Activated CD4-positive, alpha-beta T cell treated with anti-CD3 and anti-CD28 coated beads, Interleukin-2, amount 50 U/mL, for 48 hours (primary cell): ENCODE data around the gene CGN.

Experiments used
- DNase-seq, 2 experiments: peaks; one replicate each; pipeline ENCODE4 v3.0.0-alpha.2; 2020

Gene CGN, protein sequence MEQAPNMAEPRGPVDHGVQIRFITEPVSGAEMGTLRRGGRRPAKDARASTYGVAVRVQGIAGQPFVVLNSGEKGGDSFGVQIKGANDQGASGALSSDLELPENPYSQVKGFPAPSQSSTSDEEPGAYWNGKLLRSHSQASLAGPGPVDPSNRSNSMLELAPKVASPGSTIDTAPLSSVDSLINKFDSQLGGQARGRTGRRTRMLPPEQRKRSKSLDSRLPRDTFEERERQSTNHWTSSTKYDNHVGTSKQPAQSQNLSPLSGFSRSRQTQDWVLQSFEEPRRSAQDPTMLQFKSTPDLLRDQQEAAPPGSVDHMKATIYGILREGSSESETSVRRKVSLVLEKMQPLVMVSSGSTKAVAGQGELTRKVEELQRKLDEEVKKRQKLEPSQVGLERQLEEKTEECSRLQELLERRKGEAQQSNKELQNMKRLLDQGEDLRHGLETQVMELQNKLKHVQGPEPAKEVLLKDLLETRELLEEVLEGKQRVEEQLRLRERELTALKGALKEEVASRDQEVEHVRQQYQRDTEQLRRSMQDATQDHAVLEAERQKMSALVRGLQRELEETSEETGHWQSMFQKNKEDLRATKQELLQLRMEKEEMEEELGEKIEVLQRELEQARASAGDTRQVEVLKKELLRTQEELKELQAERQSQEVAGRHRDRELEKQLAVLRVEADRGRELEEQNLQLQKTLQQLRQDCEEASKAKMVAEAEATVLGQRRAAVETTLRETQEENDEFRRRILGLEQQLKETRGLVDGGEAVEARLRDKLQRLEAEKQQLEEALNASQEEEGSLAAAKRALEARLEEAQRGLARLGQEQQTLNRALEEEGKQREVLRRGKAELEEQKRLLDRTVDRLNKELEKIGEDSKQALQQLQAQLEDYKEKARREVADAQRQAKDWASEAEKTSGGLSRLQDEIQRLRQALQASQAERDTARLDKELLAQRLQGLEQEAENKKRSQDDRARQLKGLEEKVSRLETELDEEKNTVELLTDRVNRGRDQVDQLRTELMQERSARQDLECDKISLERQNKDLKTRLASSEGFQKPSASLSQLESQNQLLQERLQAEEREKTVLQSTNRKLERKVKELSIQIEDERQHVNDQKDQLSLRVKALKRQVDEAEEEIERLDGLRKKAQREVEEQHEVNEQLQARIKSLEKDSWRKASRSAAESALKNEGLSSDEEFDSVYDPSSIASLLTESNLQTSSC

DNA sequence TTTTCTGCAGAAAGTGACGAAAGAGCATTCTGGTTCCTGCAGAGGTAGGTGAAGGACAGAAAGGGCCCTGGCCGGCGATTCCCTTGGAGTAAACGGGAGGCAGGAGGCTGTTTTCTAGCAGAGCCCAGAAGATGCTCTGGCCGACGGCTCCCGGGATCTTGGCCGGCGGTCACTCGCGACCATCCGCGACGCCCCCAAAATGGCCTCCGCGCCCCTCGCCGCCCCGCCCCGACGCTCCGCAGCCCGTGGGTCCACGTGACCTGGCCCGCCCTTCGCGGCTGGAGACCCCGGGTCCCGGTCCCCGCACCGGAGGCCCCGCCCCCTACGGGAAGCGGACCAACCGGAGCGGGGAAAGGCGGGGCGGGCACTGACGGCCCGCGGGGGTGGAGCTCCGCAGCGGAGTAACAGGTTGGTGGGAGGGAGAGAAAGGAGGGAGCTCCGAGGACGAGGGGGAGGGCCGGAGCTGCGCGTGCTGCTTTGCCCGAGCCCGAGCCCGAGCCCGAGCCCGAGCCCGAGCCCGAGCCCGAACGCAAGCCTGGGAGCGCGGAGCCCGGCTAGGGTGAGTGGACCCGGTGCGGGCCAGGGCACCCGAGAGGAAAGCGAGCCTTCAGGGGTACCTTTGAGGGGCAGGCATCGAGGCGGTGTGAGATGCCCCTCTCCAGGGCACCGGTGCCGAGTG lies at the start of gene CGN:
CGN (plus strand) TSS at position 431 of the 679 bp plus-strand sequence. CDS start 7,133 bp downstream, outside the sequence.
- peak; percentile 86 to 87 for DNase-seq

GRCh38 chr1:151461694-151462093 lies 49.5 kb upstream of the CGN start:
- DNase-seq = no peak

- no peak for DNase-seq
Observed at GRCh38 chr1:151465026-151465425, 46.2 kb upstream of the CGN start.

- DNase-seq = peak; percentile 29 to 36
Observed at GRCh38 chr1:151472856-151473731, 38.1 kb upstream of the CGN start.

DNA sequence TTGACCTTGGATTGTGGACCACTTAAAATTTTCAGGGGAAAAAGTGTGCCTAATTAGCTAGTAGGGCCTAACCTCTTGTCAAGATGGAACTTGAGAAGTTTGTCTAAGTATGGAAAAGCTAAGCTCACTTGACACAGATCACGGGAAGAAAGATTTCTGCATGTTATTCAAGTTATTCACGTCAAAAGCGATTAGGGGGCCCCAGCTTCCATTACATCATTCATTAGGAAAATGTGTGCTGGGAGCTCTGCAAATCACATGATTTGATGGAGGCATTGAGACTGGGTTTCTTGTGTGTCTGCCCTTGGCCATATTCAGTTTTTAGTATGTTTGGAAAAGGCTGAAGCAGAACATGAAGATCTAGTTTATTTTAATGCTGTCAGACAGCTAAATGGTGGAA lies 36.4 kb upstream of the CGN start:
- DNase-seq = no peak

GRCh38 chr1:151475175-151475574 lies 36.0 kb upstream of the CGN start:
- peak in 1 of 2 experiments; percentile 25 for DNase-seq

- DNase-seq = no peak
Observed at GRCh38 chr1:151476083-151476482, 35.1 kb upstream of the CGN start.

DNA sequence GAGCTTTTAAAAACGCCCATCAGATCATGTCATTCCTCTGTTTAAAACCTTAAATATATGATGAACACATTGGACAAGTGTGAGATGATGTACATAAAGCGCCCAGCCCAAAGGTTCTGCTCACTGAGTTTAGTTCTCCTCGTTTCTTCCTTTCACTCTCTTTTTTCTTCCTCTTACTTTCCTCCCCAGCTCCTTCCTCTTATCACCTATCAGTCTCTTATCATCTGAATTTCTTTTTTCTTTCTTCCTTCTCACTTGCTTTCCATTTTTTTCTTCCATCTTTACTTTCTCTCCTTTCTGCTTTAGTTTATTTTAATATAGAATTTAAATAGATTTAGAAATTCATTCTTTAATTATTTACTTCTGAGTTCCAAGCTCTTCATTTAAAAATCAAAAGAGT lies 34.1 kb upstream of the CGN start:
- DNase-seq = no peak

- DNase-seq = no peak
Observed at GRCh38 chr1:151478140-151478812, 32.9 kb upstream of the CGN start.

DNA sequence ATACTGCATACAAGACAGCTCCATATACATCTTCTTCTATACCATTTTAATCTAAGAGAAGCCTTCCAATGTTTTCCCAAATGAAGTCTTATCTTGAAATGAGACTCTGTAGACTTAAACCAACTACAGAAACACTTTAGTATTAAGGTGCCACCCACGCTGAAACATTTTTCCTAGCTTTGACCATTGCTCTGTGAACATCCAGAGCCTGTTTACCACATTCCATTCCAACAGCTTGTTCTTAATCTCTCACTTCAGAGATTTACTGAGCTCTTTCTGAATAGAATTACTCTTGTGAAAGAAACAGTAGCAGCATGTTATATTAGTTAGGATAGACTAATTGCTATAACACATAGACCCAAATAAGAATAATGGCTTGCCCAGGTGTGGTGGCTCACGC lies 32.3 kb upstream of the CGN start:
- no peak for DNase-seq

- DNase-seq = no peak
Observed at GRCh38 chr1:151479462-151479861, 31.7 kb upstream of the CGN start.

DNA sequence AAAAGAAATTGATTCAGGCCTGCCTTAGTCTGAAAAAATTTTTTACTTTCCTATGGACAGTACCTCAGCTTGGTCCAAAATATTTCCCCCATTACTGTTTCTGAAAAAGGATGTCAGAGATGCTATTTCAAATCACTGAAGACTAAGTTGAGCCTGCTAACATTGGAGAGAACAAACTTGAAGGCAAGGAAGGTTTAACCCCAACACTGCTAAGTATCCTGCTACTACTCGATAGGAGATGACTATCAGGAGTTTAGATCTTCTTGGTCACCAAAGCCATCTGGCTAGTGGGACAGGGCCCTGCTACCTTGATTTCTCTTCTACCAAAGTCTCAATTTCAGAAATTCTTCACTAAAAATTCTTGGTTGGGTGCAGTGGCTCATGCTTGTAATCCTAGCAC lies 29.2 kb upstream of the CGN start:
- no peak for DNase-seq

GRCh38 chr1:151485685-151486255 lies 25.4 kb upstream of the CGN start:
- DNase-seq = no peak

GRCh38 chr1:151486557-151486956 lies 24.6 kb upstream of the CGN start:
- no peak for DNase-seq

GRCh38 chr1:151491641-151492040 lies 19.5 kb upstream of the CGN start:
- no peak for DNase-seq

GRCh38 chr1:151492120-151492519 lies 19.1 kb upstream of the CGN start:
- DNase-seq = no peak

DNA sequence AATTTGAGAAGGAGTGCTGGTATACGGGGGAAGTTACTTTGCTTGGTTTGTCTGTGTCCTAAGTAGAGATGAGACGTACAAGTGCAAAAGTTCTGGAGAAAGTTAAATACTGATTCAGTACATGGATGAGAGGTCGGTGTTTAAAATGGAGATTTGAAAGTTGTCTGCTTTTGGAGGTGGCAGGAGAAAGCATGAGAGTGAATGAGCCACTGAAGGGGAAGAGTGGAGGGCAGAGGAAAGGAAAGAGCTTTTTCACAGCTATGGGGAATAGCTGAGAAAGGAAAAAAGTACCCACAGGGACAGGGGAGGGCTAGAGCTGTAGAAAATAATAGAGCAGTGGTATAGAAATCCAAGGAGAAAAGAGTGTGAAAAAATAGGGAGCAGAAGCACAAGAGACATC lies 18.1 kb upstream of the CGN start:
- no peak for DNase-seq

DNA sequence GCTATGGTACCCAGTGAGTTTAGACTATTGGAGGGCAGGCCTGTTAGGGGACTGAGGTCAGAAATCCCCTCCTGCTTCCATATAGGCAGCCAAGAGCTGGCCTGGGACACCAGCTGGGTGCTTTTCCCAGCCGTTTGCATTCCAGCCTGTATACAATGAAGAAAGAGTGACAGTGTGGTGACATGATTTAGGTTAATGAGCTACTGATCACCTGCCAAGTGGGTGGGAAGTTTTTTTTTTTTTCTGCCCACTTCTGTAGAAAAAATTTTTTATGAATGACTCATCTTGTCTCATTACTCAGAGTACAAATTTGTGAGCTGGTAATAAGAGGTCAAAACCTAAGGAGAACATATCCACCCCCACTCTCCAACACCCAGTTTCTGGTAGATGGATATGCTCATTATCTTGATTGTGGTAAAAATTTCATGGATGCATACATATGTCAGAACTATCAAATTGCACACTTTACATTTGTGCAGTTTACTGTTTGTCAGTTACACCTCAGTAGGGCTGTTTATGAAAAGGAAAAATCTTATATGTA lies 16.4 kb upstream of the CGN start:
- no peak for DNase-seq

DNA sequence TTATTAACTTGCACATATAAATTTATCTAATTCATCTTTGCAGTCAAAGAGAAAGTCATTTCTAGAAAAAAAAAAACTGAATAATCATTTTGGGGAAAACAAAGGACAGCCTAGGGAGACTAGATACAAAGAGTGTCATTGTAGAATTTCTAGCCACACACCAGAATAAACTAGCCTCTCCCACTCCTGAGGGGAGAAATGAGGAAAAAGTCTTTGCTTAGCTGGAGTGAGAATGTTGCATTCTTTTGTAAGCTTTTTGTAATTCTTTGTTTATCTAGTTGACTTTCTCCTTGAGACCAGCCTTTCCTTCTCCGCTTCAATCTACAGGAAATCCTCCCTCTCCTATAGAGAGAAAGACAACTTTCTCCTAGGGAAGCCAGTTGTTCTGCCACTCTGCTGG lies 15.9 kb upstream of the CGN start:
- no peak for DNase-seq

DNA sequence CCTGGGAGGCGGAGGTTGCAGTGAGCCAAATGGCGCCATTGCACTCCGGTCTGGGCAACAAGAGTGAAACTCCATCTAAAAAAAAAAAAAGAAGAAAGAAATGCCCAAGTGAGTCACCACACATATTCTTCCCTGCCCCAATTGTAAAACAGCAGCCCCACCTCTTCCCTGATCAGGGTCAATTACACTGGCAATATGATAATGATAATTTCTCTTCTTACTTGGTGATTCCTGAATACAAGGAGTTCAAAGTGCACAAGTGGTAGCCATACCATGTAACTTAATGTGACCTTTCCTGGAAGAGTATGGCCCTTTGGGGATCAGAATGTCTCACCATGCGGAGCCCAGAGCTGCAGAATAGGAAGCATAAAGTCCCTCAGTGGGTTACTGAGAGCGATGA lies 11.8 kb upstream of the CGN start:
- DNase-seq = no peak
